HL-60/S4 (cell line): Measurements from ENCODE around the gene MIPEP.
"Not testable (repeated sequence)": the region's sequence is repeated elsewhere in the genome, so short reads cannot be mapped to it uniquely, and the experiment has no call there.

Experiments
- in situ Hi-C: fragments of 300-500 bp; cut with MboI; formaldehyde crosslinking; loops from 2 replicates; pipeline ENCODE4 v1.14.3; 2022; ENCODE audit warnings: low sequenced_read_pairs

The MIPEP gene

DNA sequence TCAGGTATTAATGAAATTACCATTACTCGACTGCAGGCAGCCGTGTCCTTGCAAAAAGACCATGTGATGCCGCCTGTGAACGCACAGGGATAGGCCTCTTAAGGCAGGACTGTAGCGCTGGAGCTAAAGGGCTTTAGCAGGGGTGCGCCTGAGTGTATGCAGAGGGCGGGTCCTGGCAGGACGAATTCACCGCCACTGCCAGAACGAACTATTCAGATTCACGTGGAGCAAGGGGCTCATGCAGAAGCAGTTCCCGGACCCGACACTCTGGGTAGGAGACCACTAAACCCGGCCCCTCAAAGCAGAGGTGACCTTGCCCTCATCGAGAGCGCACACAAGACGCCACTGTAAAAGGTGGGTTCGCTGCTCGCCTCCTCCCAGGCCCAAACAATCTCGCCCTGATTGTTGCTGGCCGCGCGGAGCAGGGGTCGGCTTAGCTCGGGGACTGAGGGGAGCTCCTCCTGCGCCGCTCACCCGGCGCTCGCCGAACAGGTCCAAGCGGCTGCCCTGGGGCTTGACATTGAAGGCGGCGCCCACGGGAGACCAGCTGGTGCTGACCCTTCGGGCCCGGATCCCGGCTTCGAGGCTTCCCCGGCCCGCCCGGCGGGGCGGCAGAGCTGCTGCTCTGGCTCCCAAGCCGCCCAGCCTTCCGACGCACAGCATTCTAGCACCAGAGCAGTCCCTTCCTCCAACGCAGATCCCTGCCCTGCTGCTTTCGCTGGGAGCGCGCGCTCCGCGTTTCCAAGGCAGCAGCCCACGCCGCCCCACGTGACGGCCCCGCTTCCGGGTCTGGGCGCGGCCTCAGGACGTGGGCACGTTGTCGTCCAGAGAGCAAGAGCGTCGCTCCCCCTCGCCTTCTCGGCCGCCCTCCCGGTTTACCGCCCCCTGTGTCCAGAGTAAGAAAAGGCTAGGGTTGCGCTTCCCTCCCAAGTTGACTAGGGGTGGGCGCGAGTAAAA lies at the start of gene MIPEP:
Gene MIPEP (minus strand): TSS at position 743 of the 957 bp plus-strand sequence. CDS start 80 bp downstream, at position 663.
- in situ Hi-C loops = no loop called here

DNA sequence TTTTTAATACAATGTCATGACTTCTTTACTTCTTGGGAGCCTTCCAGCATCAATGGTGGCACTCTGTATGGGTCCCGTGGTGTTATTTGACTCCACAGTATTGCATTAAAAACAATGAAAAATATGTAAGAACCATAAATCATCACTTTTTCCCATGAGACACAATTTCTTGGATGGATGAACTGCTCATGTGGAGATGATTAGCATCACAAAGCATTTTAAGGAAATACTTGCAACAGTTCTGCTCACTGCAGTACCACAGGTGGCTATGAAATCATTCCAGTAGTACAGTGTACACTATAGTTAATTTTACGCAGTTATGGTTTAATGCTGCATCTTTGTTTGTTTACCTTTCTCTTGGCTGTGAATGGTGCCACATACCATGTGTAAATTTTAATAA lies 45.3 kb upstream of the MIPEP start:
- in situ Hi-C loops = no loop called here

DNA sequence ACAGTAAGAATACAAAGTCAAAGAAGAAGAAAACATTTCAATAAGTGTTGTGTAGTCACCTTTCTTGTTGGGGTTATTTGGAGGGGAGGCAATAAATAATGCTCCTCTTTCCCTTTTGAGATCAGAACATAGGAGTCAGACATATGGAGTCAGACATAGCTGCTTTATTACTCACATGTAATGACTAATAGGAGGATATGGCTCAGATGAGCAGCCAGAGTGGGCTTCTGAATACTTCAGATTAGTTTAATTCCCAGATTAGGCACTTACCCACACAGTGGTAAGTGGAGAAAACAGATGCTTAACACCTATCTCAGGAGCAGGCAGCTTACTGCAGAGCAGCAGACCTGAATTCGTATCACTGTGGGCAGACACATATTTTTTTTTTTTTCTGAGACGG lies 39.8 kb upstream of the MIPEP start:
- in situ Hi-C loops = no loop called here

DNA sequence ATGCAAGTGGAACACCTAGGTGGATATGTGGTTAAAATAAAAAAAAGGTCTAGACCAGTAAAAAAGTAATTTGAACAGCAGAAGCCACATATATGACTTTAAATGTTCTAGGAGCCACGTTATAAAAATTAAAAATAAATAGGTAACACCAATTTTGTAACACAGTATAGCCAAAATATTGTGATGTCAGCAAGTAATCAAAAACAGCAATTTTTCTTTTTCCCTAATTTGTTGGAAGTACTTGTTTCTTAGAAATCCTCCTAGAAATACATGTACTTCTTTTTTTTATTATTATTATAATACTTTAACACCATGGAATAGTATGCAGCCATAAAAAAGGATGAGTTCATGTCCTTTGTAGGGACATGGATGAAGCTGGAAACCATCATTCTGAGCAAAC lies 33.8 kb upstream of the MIPEP start:
- in situ Hi-C loops = no loop called here

DNA sequence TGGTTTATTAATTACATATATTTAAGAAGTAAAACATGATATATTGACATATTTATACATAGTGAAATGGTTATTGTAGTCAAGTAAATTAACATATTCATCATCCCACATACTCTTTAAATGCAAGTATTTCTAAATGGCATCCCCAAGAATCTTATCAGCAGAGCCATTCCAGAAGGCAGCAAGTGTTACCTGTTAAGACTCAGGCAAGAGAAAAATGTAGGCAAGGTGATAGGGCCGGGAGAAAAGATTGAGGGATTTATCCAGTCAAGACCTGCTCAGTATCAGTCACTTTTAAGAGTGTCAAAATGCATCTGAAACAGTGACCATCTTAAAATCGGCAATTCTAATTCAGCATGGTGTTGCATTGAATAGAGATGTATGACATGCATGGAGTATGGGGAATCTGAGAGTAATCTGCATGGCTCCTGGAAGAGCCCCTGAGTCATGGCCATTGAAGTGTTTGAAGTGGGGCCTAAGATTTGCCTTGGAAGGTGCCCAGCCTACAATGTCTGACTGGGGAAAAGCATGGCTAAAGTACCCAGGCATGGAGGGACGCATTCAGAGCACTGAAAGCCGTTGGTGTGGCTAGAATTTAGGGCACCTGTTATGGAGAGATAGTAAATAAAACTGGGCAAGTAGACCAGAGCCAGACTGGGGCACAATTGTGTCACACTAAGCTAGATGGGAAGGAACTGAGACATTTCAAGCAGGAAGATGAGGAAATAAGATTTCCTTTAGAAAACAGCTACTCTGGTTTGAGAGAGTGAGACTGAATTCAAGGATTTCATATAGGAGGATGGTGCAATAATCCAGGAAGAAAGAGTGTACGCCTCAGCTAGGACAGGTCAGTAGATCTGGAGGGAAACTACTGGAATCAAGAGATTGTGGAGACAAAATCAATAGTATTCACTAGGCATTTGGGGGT lies 33.1 kb upstream of the MIPEP start:
- in situ Hi-C loops = no loop called here

DNA sequence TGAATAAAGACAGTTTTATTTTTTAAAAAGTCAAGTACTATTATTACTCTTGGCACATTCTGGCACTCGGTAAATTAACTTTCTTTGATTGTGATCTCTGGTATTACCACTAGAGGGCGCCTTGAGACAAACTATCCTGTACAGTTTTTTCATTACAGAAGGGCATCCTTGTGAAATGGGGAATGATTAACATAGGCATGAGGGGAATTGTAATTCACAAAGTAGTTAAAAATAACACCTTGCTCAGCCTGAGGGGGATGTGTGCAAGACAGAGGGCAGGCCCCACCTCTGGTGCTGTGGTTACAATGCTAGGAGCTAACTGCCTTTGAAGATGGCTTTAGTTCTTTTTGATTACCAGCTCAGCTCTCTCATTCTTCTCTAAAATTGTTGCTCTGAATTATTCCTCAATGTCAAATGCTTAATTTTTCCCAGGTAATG lies 32.3 kb upstream of the MIPEP start:
- in situ Hi-C loops = no loop called here

DNA sequence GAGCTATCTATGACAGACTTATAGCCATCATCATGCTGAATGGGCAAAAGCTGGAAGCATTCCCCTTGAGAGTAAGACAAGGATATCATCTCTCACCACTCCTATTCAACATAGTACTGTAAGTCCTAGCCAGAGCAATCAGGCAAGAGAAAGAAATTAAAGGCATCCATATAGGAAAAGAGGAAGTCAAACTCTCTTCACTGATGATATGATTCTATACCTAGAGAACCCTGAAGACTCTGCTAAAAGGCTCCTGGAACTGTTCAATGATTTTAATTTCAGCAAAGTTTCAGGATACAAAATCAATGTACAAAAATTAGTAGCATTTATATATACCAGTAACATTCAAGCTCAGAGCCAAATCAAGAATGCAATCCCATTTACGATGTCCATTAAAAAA lies 29.8 kb upstream of the MIPEP start:
- in situ Hi-C loops = no loop called here

DNA sequence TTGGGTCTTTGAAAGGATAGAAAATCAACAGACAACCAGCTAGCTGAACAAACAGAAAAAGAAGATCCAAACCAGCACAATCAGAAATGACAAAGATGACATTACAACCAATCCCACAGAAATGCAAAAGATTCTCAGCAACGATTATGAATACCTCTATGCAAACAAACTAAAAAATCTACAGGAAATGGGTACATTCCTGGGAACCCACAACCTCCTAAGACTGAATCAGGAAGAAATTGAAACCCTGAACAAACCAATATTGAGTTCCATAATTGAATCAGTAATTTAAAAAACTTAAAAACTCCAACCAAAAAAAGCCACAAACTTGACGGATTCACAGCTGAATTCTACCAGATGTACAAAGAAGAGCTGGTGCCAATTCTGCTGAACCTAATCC lies 29.0 kb upstream of the MIPEP start:
- in situ Hi-C loops = no loop called here

DNA sequence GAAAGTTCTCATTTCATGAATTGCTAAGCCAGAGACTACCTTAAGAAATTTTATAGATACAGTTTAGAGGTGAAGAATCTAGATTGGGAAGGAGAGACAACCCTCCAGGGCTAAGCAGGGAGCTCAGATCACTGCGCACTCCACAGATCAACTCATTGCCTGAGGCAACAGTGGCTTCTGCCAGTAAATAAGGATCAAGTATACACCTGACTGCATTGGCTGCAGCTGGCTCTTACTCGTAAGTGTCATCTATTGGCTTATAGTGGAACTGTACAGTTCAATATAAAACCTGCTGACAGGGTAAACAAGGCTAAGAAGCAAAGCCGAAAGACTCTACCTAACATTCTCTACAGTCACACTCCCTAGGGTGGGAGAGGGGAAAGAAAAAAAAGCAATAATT lies 26.1 kb upstream of the MIPEP start:
- in situ Hi-C loops = no loop called here

DNA sequence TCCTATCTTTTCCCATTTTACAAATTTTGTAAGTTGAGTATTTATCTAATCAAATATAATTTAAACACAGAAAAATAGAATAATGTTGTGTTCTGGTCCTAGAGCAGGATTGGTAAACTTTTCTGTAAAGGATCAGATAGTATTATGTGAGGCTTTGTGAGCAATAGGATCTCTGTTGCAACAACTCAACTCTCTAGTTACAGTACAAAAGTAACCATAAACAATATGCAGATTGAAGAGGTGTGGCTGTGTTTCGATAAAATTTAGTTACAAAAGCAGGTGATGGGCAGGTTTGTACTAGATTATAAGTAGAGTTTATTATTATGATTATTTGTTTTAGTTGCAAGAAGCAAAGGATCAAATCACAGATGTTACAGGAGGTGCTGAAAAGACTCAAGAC lies 23.3 kb upstream of the MIPEP start:
- in situ Hi-C loops = no loop called here

DNA sequence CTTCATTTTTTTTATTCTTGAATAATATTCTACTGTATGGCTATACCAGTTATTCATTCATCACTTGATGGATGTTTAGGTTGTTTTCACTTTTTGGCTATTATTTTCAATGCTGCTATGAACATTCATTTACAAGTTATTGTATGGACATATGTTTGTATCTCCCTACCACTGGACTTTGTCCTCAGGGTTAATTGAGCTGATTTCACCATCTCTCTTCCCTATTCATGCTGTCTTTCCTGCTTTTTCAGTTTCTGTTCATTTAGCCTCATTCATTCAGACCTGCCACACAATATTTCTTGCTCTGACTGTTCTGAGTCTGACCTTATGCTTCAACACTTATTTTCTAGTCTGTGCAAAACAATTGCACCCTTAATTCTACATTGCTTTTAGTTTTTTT lies 20.4 kb upstream of the MIPEP start:
- in situ Hi-C loops = no loop called here

DNA sequence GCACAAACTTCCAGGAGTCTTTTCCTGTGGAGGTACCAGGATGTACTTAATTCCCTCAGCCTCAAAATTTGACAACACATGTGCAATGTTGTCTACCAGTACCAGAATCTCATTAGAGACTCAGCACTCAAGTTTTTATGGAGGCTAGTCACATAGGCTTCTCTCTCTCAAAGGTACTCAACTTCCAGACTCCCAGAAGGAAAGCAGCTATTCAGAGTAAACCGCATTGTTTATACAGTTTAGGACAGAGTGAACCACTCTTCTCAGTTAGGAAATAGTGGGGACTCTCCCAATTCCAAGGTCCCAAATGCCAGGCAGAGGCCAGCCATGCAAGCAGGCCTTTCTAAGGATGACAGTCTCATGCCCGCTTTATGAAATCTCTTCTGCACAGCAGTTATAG lies 16.6 kb upstream of the MIPEP start:
- in situ Hi-C loops = no loop called here

DNA sequence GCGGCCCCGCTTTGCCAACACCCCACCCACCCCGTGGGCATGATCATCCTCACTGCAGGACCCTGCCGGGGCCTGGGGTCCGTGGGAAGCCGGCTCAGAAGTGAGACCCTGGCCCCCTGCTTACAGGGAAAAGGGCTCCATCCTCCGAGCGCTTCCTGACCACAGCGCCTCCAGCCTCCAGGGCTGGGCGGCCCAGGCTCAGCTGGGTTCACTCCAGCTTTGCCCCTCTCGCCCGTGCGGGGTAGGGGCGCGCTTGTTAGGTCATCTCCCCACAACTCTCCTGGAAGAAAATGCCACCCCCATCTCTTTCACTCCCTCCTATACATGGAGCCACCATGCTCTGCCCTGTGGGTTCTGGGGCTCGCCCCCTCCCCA lies 14.7 kb upstream of the MIPEP start:
- in situ Hi-C loops = no loop called here

DNA sequence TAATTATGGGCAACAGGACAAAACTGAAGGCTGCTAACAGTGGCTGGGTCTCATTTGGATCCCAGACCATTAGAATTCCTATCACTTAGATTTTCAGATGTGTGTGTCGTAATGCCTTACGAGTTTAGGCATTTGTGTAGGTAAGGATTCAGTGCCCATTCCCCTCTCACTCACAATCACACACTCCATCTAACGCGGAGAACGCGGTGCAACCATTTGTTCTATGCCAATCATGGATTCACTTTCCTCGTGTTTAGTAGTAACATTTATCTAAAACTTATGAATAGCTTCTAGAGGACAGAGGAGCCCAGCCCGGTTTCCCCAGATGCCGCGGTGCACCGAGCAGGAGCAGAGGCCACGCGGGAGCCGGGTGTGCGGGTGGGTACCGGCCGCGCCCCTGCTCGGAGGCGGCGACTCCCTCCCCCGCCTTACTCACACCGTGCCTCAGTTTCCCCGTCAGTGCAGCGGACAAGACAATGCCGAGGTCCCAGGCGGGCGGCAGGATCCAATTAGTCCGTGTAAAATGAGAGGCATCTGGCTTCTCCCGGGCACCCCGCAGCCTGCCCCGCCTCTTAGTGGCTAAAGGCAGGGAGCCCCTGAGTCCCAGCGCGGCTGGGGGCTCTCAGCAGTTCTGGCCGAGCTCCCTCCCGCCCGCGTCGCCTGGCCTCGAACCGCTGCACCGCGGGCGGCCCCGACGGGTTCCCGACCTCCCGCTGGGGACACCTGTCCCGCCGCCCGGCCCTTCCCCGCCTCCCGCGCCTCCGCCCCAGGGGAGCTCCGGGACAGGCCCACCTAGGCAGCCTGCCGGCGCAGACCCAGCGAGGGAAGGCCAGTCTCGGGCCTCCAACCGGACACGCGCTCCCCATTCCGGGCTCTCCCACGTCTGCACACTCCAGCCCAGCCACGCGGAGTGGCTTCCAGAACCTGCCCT lies 14.0 kb upstream of the MIPEP start:
- in situ Hi-C loops = no loop called here

DNA sequence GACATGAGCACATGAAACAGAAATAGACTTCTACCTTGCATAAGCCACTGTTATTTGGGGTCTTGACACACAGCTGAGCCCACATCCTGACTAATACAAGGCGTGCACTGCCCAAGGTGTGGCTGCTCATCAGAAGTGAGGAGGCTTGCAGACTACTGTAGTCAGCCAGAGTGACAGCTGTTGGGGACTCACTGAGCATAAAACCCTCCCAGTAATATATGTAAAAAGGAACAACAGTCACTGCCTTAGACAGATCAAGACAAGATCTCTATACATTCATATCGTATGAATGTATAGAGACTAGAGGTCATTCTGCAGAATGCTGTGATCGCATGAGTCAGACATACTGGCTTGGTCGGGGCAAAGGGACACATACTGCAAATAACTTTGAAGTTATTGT lies 12.2 kb upstream of the MIPEP start:
- in situ Hi-C loops = no loop called here

DNA sequence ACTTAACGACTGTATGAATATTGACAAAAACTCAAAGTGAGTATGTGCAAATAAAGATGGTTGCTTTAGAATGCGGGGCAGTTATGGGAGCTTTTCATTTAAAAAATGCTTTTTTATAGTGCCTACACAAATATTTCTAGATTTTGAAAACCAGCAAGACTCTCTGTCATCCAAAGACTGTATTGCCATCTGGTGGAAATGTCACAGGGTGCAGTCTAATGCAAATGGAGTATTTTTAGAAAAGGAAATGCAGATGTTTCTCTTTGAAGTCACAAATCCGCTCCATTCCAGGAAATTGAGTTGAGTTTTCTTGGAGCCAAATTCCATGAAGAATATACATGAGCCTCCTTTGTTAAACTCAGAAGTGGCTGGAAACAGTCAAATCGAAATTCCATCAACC lies 10.4 kb upstream of the MIPEP start:
- in situ Hi-C loops = no loop called here

DNA sequence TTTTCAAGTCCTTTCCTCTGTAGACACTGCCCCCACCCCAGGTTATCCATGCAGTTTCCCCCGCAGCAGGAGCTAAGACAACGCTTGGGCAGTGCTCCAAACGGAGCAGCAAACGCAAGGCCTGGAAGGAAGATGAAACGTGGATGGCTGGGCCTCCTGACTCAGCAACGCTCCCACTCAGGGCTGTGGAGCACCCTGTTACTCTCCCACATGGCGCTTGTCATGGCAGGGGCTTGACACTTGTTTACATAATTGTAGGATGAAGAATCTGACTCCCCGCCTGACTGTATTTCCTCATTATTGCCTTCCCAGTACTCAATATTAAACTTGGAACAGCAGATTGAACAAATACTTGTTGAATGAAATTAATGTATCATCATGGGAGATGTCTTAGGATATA lies 8.9 kb upstream of the MIPEP start:
- in situ Hi-C loops = no loop called here

DNA sequence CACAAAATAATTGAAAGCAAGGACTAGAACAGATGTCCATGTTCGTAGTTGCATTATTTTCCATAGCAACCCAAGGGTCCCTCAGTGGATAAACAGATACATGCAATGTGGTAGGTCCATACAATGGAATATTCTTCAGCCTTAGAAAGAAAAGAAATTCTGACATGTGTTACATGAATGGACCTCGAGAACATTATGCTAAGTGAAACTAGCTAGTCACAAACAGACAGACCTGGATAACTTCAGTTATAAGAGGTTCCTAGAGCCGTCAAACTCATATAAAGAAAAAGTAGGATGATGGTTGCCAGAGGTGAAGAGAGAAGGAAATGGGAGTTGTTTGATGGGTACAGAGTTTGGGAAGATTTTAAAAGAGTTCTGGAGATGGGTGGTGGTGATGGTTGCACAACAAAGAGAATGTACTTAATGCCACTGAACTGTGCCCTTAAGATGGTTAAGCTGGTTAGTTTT lies 8.3 kb upstream of the MIPEP start, which contains the start of gene C1QTNF9B:
Gene C1QTNF9B (minus strand): TSS at position 51 of the 468 bp plus-strand sequence.
- in situ Hi-C loops = not testable (repeated sequence)

DNA sequence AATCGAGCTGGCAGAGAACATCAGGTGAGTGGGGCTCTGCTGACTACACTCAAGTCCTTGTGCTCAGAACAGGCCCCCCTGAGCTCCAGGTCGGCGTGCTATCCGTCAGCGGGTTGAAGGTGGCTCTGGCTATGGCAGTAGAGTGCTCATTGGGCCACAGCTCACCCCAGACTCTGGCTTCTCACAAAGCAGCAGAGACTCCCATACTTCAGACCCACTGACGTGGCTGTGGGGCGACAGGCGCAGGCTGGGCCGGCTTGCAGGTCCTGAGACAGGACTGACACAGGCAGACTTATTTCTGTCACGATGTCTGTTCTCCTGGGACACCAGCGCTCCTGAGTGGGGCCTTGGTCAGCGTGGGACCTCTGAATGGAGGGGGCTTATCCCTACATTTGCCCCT lies 5.5 kb upstream of the MIPEP start:
- in situ Hi-C loops = not testable (repeated sequence)

DNA sequence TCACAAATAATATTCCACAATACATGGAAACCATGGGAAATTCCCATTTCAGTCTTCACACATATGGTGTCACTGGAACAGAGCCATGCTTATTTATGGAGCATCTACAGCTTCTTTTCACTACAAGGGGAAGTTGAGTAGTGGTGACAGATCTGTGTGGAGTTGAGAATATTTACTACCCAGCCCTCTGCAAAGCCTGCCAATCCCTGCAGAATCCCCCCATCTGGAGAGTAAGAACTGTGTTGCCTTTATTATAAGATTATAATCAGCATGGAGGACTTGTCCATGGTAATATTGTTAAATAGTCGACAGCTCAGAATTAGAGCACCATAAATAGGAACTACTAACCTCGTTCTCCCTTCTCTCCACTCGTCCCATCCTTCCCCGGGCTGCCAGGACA lies 4.6 kb upstream of the MIPEP start:
- in situ Hi-C loops = not testable (repeated sequence)
